GM12878 (cell line): ENCODE results near the gene ENDOV. TPM values are rescaled to one million over a fixed set of nuclear protein-coding genes. Genes with fewer than 3 reads are reported as not detected.

ENCODE experiments used
- ATAC-seq: fragments of 200-7000 bp; cut with Tn5 transposase; 3 replicates; pipeline ENCODE4 v1.9.1; 2020; ENCODE audit warnings: mild to moderate bottlenecking, moderate library complexity
- BruUV-seq: library from RNA; stranded (reverse); fragments of 400-500 nt; replicated peaks from 2 replicates; lab custom pipeline; 2021; lab: Mats Ljungman, UMichigan
- CTCF ChIA-PET: fragments of 300-600 bp; sonication (Branson Sonifier 250); formaldehyde crosslinking; extraction: SDS; loops from one replicate; lab custom pipeline; 2021; ENCODE audit warnings: inconsistent platforms; lab: Yijun Ruan, JAX
- POLR2A ChIA-PET: fragments of 350-600 bp; formaldehyde crosslinking; extraction: SDS; loops from one replicate; lab custom pipeline; 2021; ENCODE audit warnings: inconsistent platforms; lab: Charles Lee
- RAD21 ChIA-PET: fragments of 300-600 bp; sonication (Branson Sonifier 250); formaldehyde crosslinking; loops from one replicate; lab custom pipeline; 2023; ENCODE audit warnings: antibody characterized with exemption; ENCODE audit not compliant: unreplicated experiment; lab: Charles Lee
- SMC1A ChIA-PET: fragments of 300-600 bp; sonication (Branson Sonifier 250); formaldehyde crosslinking; loops from one replicate; lab custom pipeline; 2023; ENCODE audit not compliant: unreplicated experiment, uncharacterized antibody; lab: Charles Lee
- DNase-seq: peaks from one replicate; pipeline ENCODE4 v3.0.0-alpha.2; 2011; ENCODE audit warnings: low read depth, low spot score
- FAIRE-seq: peaks from 3 replicates; lab custom pipeline; 2011; peaks lifted over from hg19 to GRCh38; lab: Jason Lieb, UNC
- H2AFZ ChIP-seq: 2 replicates; pipeline ENCODE4 v1.6.0; 2011; ENCODE audit warnings: low read depth, low read length, control low read depth; ENCODE audit not compliant: control insufficient read depth
- H3K27ac ChIP-seq: 2 replicates; pipeline ENCODE4 v1.5.1; 2011; ENCODE audit warnings: control low read depth; ENCODE audit not compliant: control insufficient read depth, insufficient read depth
- H3K27me3 ChIP-seq, 2 experiments: replicated peaks in 1 of 2; 2 replicates each; pipeline versions ENCODE4 v1.6.0 to v1.6.1; 2011; ENCODE audit warnings: low read length in 1 of 2; ENCODE audit not compliant: control insufficient read depth in 2 of 2, insufficient read depth in 2 of 2
- H3K36me3 ChIP-seq, 2 experiments: 2 replicates each; pipeline ENCODE4 v1.5.1; 2011; ENCODE audit warnings: low read length in 1 of 2; ENCODE audit not compliant: control insufficient read depth in 2 of 2, insufficient read depth in 2 of 2
- H3K4me1 ChIP-seq: 2 replicates; pipeline ENCODE4 v1.6.1; 2011; ENCODE audit warnings: mild to moderate bottlenecking, low read length, moderate library complexity, mixed read lengths; ENCODE audit not compliant: control insufficient read depth, insufficient read depth
- H3K4me2 ChIP-seq: 2 replicates; pipeline ENCODE4 v1.6.0; 2011; ENCODE audit warnings: control low read depth; ENCODE audit not compliant: control insufficient read depth, insufficient read depth
- H3K4me3 ChIP-seq: fragments of 200-600 bp; sonication (generic); 2 replicates; pipeline ENCODE4 v1.5.1; 2016
- H3K79me2 ChIP-seq: 2 replicates; pipeline ENCODE4 v1.6.0; 2011; ENCODE audit warnings: low read length; ENCODE audit not compliant: control insufficient read depth, insufficient read depth
- H3K9ac ChIP-seq: 2 replicates; pipeline ENCODE4 v1.8.0; 2011; ENCODE audit warnings: low read length, control low read depth, mixed read lengths; ENCODE audit not compliant: control insufficient read depth, insufficient read depth
- H3K9me3 ChIP-seq: replicated peaks from 3 replicates; pipeline ENCODE4 v1.5.1; 2011; ENCODE audit warnings: mild to moderate bottlenecking, low read length; ENCODE audit not compliant: control insufficient read depth, insufficient read depth
- H4K20me1 ChIP-seq: 2 replicates; pipeline ENCODE4 v1.6.0; 2011; ENCODE audit not compliant: control insufficient read depth, insufficient read depth
- ATF3 ChIP-seq: IDR thresholded peaks from 2 replicates; pipeline ENCODE4 v1.6.1; 2011; ENCODE audit warnings: low read depth, mild to moderate bottlenecking, low read length, moderate library complexity, borderline replicate concordance; ENCODE audit errors: extremely low read depth
- CBX5 ChIP-seq: sonication (generic); IDR thresholded peaks from 2 replicates; pipeline ENCODE4 v1.6.1; 2016; ENCODE audit warnings: low read depth, moderate library complexity, mild to moderate bottlenecking, inconsistent platforms
- CREM ChIP-seq: IDR thresholded peaks from 2 replicates; pipeline ENCODE4 v1.6.1; 2014; ENCODE audit warnings: antibody characterized with exemption, low read depth
- E4F1 ChIP-seq: fragments of 450-650 bp; IDR thresholded peaks from 2 replicates; pipeline ENCODE4 v1.6.1; 2018; ENCODE audit warnings: borderline replicate concordance, mild to moderate bottlenecking; ENCODE audit not compliant: partially characterized antibody
- JUNB ChIP-seq: IDR thresholded peaks from 2 replicates; pipeline ENCODE4 v1.6.1; 2016; ENCODE audit warnings: antibody characterized with exemption, mild to moderate bottlenecking
- KAT2A ChIP-seq: conservative IDR thresholded peaks from 2 replicates; pipeline ENCODE4 v1.6.1; 2011; ENCODE audit warnings: low read depth, low read length; ENCODE audit not compliant: control insufficient read depth
- NRF1 ChIP-seq: conservative IDR thresholded peaks from 2 replicates; pipeline ENCODE4 v1.6.1; 2011; ENCODE audit warnings: mild to moderate bottlenecking, low read depth, low read length, improper control_type of control experiment
- PAX8 ChIP-seq: fragments of 450-650 bp; IDR thresholded peaks from 2 replicates; pipeline ENCODE4 v1.6.1; 2017; ENCODE audit warnings: mild to moderate bottlenecking, moderate library complexity
- RFX5 ChIP-seq: IDR thresholded peaks from 2 replicates; pipeline ENCODE4 v1.6.1; 2011; ENCODE audit warnings: low read depth, low read length, improper control_type of control experiment
- TBL1XR1 ChIP-seq: IDR thresholded peaks from 2 replicates; pipeline ENCODE4 v1.6.1; 2012; ENCODE audit warnings: low read depth, low read length, improper control_type of control experiment
- WGBS: methylation state at CpG from one replicate; pipeline ENCODE4 v1.1.6; 2016; ENCODE audit warnings: low lambda C conversion rate; ENCODE audit not compliant: insufficient replicate concordance, insufficient coverage; ENCODE audit errors: missing lambda C conversion rate; 5-methylcytosine and 5-hydroxymethylcytosine counted together
- in situ Hi-C: fragments of 300-500 bp; cut with MboI; formaldehyde crosslinking; loops from 9 replicates; pipeline ENCODE4 v1.14.3; 2018; ENCODE audit warnings: mixed read lengths
- intact Hi-C: fragments of 100-400 bp; cut with micrococcal nuclease; formaldehyde crosslinking; loops from one replicate; pipeline ENCODE4 v1.14.2; 2022; ENCODE audit not compliant: unreplicated experiment
- polyA plus RNA-seq, 11 experiments: library from polyadenylated mRNA; depleted of rRNA in 4 of 11; unstranded in 6 of 11; stranded (reverse) in 5 of 11; fragments of >200 nt; fragmentation: Nextera tagmentation in 4 of 11; fragmentation: Illumina TruSeq in 1 of 11; extraction: Ambion mirVana in 4 of 11; extraction: Trizol in 1 of 11; gene quantifications; 1 replicate in 1 of 11; 2 replicates in 10 of 11; pipeline versions ENCODE4 v1.2.1 to v1.2.3, GENCODE V29; 2011 to 2016; ENCODE audit warnings: inconsistent platforms in 2 of 11, missing spikeins in 2 of 11, low read depth in 1 of 11
- total RNA-seq, 4 experiments: library from RNA; depleted of rRNA in 3 of 4; stranded (reverse); fragments of >200 nt in 3 of 4; fragmentation: Illumina TruSeq in 1 of 4; extraction: Trizol in 1 of 4; gene quantifications; 2 replicates each; pipeline versions ENCODE4 v1.2.1 to v1.2.3, GENCODE V29; 2013 to 2021

The ENDOV gene
- total and polyA plus RNA-seq, 10 of the 15 experiments (the other 5 are each of a cell fraction or from before 2014, with no cell fraction given), result 0.63 to 11.9 (median 8.1) TPM

GRCh38 chr17:80461528-80462160 lies 46.7 kb downstream of the ENDOV start:
- Histone ChIP-seq H3K79me2 (no peaks in the 10 kb centered on the region), H3K4me3 (no peak overlapping the region), H2AFZ (no peak overlapping the region), H3K4me1 (no peaks in the 10 kb centered on the region), H3K27ac (no peak overlapping the region), H3K27me3 (peaks cover 7 to 8% of the 10 kb centered on the region in 2 experiments), H3K9ac (no peak overlapping the region), H3K9me3 (no peaks in the 10 kb centered on the region), H3K36me3 (no peaks in the 10 kb centered on the region), H4K20me1 (no peaks in the 10 kb centered on the region), H3K4me2 (no peak overlapping the region)
- POLR2A ChIA-PET, result no interaction called here
- intact Hi-C loops (no loop called here), in situ Hi-C loops (no loop called here)
- SMC1A ChIA-PET, result no interaction called here
- CTCF ChIA-PET, result no interaction called here
- RAD21 ChIA-PET, result no interaction called here
- no TSS peak for BruUV-seq
- TF ChIP-seq PAX8 (no peak), NRF1 (no peak), KAT2A (no peak), RFX5 (no peak), CREM (no peak), ATF3 (no peak), CBX5 (no peak), E4F1 (no peak), JUNB (no peak), TBL1XR1 (no peak)
- DNase-seq, result no peak
- ATAC-seq, result no peak
- 45% methylated on average over 19 of the region's 20 CpGs for WGBS
- no peak for FAIRE-seq
